ENCODE data around the gene ARHGAP27.

DNA sequence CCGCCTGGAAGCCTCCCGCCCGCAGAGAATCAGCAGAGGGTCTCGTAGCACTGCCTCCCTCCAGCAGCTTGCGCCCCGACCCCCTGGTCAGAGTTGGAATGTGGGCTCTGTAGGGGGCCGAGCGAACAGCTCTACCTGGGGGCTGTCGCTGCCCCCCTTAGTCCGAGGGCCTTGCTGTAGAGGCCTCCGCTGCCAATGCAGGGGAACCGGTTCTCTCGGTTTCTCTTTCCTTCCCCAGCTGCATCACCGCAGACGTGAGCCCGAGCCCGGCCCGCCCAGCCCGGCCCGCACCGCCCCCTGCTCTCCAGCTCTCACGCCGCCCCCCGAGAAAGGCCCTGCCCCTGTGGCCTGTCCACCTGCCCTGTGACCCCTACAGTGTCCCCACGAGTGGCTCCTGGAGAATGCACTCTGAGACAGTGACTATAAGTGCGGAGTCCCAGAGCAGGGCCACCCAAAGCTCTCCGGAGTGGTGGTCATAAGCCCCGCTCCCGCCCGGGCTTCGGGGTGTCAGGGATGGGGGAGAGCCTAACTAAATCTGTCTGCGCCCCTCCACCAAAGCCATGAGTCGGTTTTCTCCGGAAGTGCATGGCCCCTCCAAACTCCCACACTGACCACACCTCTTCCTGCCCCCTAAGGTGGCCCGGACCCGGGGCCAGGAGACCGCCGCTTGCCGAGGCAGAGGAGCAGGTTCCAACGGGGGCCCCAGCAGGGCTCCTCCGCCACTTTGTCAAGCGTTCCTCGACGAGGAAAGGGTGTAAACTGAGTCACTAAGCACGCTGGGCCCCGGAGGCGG lies 1.7 kb downstream of the ARHGAP27 start:
- TF ChIP-seq, protein P1, sequence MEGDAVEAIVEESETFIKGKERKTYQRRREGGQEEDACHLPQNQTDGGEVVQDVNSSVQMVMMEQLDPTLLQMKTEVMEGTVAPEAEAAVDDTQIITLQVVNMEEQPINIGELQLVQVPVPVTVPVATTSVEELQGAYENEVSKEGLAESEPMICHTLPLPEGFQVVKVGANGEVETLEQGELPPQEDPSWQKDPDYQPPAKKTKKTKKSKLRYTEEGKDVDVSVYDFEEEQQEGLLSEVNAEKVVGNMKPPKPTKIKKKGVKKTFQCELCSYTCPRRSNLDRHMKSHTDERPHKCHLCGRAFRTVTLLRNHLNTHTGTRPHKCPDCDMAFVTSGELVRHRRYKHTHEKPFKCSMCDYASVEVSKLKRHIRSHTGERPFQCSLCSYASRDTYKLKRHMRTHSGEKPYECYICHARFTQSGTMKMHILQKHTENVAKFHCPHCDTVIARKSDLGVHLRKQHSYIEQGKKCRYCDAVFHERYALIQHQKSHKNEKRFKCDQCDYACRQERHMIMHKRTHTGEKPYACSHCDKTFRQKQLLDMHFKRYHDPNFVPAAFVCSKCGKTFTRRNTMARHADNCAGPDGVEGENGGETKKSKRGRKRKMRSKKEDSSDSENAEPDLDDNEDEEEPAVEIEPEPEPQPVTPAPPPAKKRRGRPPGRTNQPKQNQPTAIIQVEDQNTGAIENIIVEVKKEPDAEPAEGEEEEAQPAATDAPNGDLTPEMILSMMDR (IDR thresholded peaks at IDR 0.05) = no peak
- TF ChIP-seq POLR2AphosphoS5 (IDR thresholded peaks at IDR 0.05; ENCODE audit: low read depth, low read length) (no peak), SIN3A (IDR thresholded peaks at IDR 0.05; ENCODE audit: borderline replicate concordance, insufficient read depth, low read depth, low read length) (no peak)
- TF ChIP-seq, protein P2, sequence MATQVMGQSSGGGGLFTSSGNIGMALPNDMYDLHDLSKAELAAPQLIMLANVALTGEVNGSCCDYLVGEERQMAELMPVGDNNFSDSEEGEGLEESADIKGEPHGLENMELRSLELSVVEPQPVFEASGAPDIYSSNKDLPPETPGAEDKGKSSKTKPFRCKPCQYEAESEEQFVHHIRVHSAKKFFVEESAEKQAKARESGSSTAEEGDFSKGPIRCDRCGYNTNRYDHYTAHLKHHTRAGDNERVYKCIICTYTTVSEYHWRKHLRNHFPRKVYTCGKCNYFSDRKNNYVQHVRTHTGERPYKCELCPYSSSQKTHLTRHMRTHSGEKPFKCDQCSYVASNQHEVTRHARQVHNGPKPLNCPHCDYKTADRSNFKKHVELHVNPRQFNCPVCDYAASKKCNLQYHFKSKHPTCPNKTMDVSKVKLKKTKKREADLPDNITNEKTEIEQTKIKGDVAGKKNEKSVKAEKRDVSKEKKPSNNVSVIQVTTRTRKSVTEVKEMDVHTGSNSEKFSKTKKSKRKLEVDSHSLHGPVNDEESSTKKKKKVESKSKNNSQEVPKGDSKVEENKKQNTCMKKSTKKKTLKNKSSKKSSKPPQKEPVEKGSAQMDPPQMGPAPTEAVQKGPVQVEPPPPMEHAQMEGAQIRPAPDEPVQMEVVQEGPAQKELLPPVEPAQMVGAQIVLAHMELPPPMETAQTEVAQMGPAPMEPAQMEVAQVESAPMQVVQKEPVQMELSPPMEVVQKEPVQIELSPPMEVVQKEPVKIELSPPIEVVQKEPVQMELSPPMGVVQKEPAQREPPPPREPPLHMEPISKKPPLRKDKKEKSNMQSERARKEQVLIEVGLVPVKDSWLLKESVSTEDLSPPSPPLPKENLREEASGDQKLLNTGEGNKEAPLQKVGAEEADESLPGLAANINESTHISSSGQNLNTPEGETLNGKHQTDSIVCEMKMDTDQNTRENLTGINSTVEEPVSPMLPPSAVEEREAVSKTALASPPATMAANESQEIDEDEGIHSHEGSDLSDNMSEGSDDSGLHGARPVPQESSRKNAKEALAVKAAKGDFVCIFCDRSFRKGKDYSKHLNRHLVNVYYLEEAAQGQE (IDR thresholded peaks at IDR 0.05; ENCODE audit: insufficient read depth in 1 of 2, low read depth in 2 of 2, low read length in 1 of 2) = no peak
